Parathyroid adenoma (tissue), 2 donors: Measurements from ENCODE around the gene CD36.
A peak's percentile ranks its signal among the peaks of the same experiment; 100 is the strongest.

Source experiments
- H2AFZ ChIP-seq: fragments of 300-600 bp; sonication (generic); one replicate; pipeline ENCODE4 v1.7.0; 2017; ENCODE audit warnings: antibody characterized with exemption, mild to moderate bottlenecking
- H3K27ac ChIP-seq: fragments of 300-600 bp; sonication (generic); one replicate; pipeline ENCODE4 v1.7.0; 2017
- H3K27me3 ChIP-seq: fragments of 300-600 bp; sonication (generic); one replicate; pipeline ENCODE4 v1.7.0; 2017; ENCODE audit warnings: low read length; ENCODE audit not compliant: control insufficient read depth, insufficient read depth
- H3K36me3 ChIP-seq: fragments of 300-600 bp; sonication (generic); one replicate; pipeline ENCODE4 v1.7.0; 2017; ENCODE audit warnings: low read length; ENCODE audit not compliant: control insufficient read depth, insufficient read depth
- H3K4me1 ChIP-seq: fragments of 300-600 bp; sonication (generic); one replicate; pipeline ENCODE4 v1.7.0; 2017; ENCODE audit warnings: control low read depth
- H3K4me2 ChIP-seq: fragments of 300-600 bp; sonication (generic); one replicate; pipeline ENCODE4 v1.7.0; 2017; ENCODE audit warnings: low read length
- H3K4me3 ChIP-seq: fragments of 300-600 bp; sonication (generic); one replicate; pipeline ENCODE4 v1.7.0; 2017; ENCODE audit warnings: low read depth, low read length
- H3K79me2 ChIP-seq: fragments of 300-600 bp; sonication (generic); one replicate; pipeline ENCODE4 v1.7.0; 2017; ENCODE audit warnings: control low read depth
- H3K9ac ChIP-seq: fragments of 300-600 bp; sonication (generic); one replicate; pipeline ENCODE4 v1.7.0; 2017; ENCODE audit warnings: mild to moderate bottlenecking
- H3K9me3 ChIP-seq: fragments of 300-600 bp; sonication (generic); one replicate; pipeline ENCODE4 v1.7.0; 2017; ENCODE audit warnings: low read length; ENCODE audit not compliant: control insufficient read depth
- TF ChIP-seq, protein P1 (sequence below): fragments of 300-600 bp; sonication (generic); IDR thresholded peaks from one replicate; pipeline ENCODE4 v1.7.0; 2017; ENCODE audit warnings: antibody characterized with exemption, mild to moderate bottlenecking
- donor health status: primary hyperparathyroidism.

The CD36 gene

GRCh38 chr7:80637911-80638765 lies at the start of gene CD36:
Gene CD36 (plus strand): TSS chr7:80638642. CDS start chr7:80646741, 8,099 bp downstream.
- H3K4me1 ChIP-seq = no peaks in the 10 kb centered on the region
- no peak within 1 kb of the TSS for H3K9ac ChIP-seq
- H3K27me3 ChIP-seq = no peaks in the 10 kb centered on the region
- H3K4me3 ChIP-seq = peak within 1 kb of the TSS; percentile 33
- no peaks in the 10 kb centered on the region for H3K9me3 ChIP-seq
- TF ChIP-seq, protein P1, sequence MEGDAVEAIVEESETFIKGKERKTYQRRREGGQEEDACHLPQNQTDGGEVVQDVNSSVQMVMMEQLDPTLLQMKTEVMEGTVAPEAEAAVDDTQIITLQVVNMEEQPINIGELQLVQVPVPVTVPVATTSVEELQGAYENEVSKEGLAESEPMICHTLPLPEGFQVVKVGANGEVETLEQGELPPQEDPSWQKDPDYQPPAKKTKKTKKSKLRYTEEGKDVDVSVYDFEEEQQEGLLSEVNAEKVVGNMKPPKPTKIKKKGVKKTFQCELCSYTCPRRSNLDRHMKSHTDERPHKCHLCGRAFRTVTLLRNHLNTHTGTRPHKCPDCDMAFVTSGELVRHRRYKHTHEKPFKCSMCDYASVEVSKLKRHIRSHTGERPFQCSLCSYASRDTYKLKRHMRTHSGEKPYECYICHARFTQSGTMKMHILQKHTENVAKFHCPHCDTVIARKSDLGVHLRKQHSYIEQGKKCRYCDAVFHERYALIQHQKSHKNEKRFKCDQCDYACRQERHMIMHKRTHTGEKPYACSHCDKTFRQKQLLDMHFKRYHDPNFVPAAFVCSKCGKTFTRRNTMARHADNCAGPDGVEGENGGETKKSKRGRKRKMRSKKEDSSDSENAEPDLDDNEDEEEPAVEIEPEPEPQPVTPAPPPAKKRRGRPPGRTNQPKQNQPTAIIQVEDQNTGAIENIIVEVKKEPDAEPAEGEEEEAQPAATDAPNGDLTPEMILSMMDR = no peak
- H3K4me2 ChIP-seq = no peak within 1 kb of the TSS
- H3K36me3 ChIP-seq = no peaks in the 10 kb centered on the region
- H2AFZ ChIP-seq = no peak within 1 kb of the TSS
- H3K27ac ChIP-seq = no peak within 1 kb of the TSS
- no peaks in the 10 kb centered on the region for H3K79me2 ChIP-seq

GRCh38 chr7:80589631-80590030 lies 48.8 kb upstream of the CD36 start:
- no peaks in the 10 kb centered on the region for H3K36me3 ChIP-seq
- no peak overlapping the region for H3K4me3 ChIP-seq
- H3K27me3 ChIP-seq = no peaks in the 10 kb centered on the region
- no peaks in the 10 kb centered on the region for H3K79me2 ChIP-seq
- TF ChIP-seq, protein P1 = no peak
- H3K9me3 ChIP-seq = no peaks in the 10 kb centered on the region
- no peak overlapping the region for H3K27ac ChIP-seq
- no peak overlapping the region for H3K9ac ChIP-seq
- H2AFZ ChIP-seq = no peak overlapping the region
- no peak overlapping the region for H3K4me2 ChIP-seq
- no peaks in the 10 kb centered on the region for H3K4me1 ChIP-seq

DNA sequence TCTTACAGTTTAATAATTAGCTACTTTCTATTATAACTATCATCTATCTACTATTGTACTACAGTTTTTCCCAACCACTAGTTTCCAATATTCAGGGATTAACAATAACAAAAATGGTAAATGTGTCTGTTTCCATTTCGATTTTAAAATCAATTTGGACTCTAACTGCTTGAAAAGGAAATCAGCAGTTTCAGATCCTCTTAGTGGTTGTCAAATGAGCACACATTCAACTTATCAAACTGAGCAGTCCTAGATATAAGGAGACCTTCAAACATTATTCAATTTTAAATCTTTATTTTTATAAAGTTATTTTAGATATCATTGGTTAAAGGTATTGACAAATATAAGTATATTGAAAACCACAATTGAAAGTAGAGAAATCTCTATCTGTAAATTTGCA lies 46.8 kb upstream of the CD36 start:
- H3K9ac ChIP-seq = no peak overlapping the region
- H3K27me3 ChIP-seq = no peaks in the 10 kb centered on the region
- H3K36me3 ChIP-seq = no peaks in the 10 kb centered on the region
- H3K79me2 ChIP-seq = no peaks in the 10 kb centered on the region
- H3K4me1 ChIP-seq = no peaks in the 10 kb centered on the region
- H3K4me2 ChIP-seq = no peak overlapping the region
- TF ChIP-seq, protein P1 = no peak
- H2AFZ ChIP-seq = no peak overlapping the region
- H3K9me3 ChIP-seq = no peaks in the 10 kb centered on the region
- H3K27ac ChIP-seq = no peak overlapping the region
- H3K4me3 ChIP-seq = no peak overlapping the region

DNA sequence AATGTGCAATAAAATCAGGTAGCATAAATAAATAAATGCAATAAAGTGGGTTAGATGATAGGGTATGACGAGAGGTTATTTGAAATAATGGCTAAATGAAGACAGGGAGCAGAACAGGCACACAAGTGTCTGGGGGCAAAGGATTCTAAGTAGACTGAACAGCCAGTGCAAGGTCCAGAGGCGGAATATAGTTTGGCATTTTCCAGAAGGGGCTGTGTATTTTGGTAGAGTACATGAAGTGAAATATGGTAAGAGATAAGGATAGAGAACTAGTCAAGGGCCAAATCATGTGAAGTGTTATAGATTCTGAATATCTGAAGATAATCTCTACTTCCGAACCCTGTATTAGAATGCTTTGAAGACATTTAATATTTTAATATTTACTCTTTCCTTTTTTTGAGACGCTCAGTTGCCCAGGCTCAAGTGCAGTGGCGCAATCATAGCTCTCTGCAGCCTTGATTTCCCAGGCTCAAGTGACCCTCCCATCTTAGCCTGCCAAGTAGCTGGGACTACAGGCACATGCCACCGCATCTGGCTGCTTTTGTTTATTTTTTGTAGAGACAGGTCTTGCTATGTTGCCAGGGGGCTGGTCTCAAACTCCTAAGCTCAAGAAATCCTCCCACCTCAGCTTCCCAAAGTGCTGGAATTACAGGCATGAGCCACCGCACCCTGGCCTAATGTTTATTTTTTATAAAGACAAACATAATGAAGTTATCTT lies 44.4 kb upstream of the CD36 start:
- no peak overlapping the region for H2AFZ ChIP-seq

More for the DNA sequence above, 44.4 kb upstream of the CD36 start:
- no peak overlapping the region for H3K4me2 ChIP-seq
- no peaks in the 10 kb centered on the region for H3K4me1 ChIP-seq
- TF ChIP-seq, protein P1 = no peak
- H3K4me3 ChIP-seq = no peak overlapping the region
- H3K9ac ChIP-seq = no peak overlapping the region
- H3K79me2 ChIP-seq = no peaks in the 10 kb centered on the region
- no peak overlapping the region for H3K27ac ChIP-seq
- H3K9me3 ChIP-seq = no peaks in the 10 kb centered on the region
- no peaks in the 10 kb centered on the region for H3K36me3 ChIP-seq
- H3K27me3 ChIP-seq = no peaks in the 10 kb centered on the region
